GM20000 (cell line): Measurements from ENCODE around the gene KLF4.

Source experiments
- DNase-seq: peaks from one replicate; pipeline ENCODE4 v3.0.0; 2012; ENCODE audit warnings: low spot score
- CTCF ChIP-seq: IDR thresholded peaks from 2 replicates; pipeline ENCODE4 v1.5.1; 2012; ENCODE audit warnings: mild to moderate bottlenecking, control low read depth; ENCODE audit errors: extremely low read depth, missing control alignments

The KLF4 gene

GRCh38 chr9:107472581-107473340 is 16.8 kb downstream of the KLF4 start:
- no peak for TF ChIP-seq CTCF
- no peak for DNase-seq

GRCh38 chr9:107471552-107471951 is 18.0 kb downstream of the KLF4 start:
- TF ChIP-seq CTCF, result no peak
- DNase-seq, result no peak

- no peak for TF ChIP-seq CTCF
- no peak for DNase-seq
Measured at GRCh38 chr9:107467416-107467815, 22.2 kb downstream of the KLF4 start.

- no peak for TF ChIP-seq CTCF
- no peak for DNase-seq
Measured at GRCh38 chr9:107466826-107467225, 22.7 kb downstream of the KLF4 start.

- peak; percentile 78 for DNase-seq
- peak; percentile 63 for TF ChIP-seq CTCF
Measured at GRCh38 chr9:107465467-107466451, 23.8 kb downstream of the KLF4 start.

- TF ChIP-seq CTCF, result no peak
- no peak for DNase-seq
Measured at GRCh38 chr9:107464516-107464915, 25.1 kb downstream of the KLF4 start.

GRCh38 chr9:107462691-107463090 is 26.9 kb downstream of the KLF4 start:
- TF ChIP-seq CTCF, result no peak
- DNase-seq, result no peak
